Prostate gland (tissue), 2 donors: Measurements from ENCODE around the gene IL1A.

Experiments used
- POLR2A ChIP-seq: fragments of 450-650 bp; IDR thresholded peaks from one replicate; pipeline ENCODE4 v1.6.1; 2016; ENCODE audit warnings: antibody characterized with exemption, mild to moderate bottlenecking
- TF ChIP-seq, protein P1 (sequence below), 4 experiments: fragments of 200-600 bp in 2 of 4; fragments of 450-650 bp in 2 of 4; sonication (generic) in 2 of 4; IDR thresholded peaks; 1 replicate in 3 of 4; 2 replicates in 1 of 4; pipeline ENCODE4 v1.5.1; 2016 to 2019; ENCODE audit warnings: antibody characterized with exemption in 4 of 4, mild to moderate bottlenecking in 2 of 4, moderate library complexity in 2 of 4

DNA sequence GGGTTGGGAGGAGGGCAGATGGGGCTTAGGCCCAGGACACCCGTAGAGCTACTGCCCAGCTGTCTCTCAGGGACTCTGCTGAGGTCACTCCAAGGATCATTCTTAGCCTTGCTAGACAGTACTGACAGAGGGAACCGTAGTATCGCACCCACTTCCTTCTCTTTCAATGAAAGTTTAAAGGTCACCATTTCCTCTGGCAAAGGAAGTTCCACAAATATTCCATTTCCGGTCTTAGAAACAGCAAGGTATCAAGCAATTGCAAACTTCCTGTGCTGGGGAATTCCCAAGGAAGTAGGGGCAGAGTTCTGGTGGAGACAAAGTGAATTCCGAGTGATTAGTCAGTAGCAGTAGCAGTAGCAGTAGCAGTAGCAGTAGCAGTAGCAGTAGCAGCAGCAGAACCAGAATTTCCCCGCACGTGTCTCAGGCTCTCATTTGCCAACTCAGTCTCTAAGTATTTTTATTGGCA lies 27.6 kb upstream of the IL1A start:
- TF ChIP-seq, protein P1, sequence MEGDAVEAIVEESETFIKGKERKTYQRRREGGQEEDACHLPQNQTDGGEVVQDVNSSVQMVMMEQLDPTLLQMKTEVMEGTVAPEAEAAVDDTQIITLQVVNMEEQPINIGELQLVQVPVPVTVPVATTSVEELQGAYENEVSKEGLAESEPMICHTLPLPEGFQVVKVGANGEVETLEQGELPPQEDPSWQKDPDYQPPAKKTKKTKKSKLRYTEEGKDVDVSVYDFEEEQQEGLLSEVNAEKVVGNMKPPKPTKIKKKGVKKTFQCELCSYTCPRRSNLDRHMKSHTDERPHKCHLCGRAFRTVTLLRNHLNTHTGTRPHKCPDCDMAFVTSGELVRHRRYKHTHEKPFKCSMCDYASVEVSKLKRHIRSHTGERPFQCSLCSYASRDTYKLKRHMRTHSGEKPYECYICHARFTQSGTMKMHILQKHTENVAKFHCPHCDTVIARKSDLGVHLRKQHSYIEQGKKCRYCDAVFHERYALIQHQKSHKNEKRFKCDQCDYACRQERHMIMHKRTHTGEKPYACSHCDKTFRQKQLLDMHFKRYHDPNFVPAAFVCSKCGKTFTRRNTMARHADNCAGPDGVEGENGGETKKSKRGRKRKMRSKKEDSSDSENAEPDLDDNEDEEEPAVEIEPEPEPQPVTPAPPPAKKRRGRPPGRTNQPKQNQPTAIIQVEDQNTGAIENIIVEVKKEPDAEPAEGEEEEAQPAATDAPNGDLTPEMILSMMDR (IDR thresholded peaks at IDR 0.05) = no peak
- no peak for TF ChIP-seq POLR2A
